HCT116 (cell line): ENCODE data around the gene RHOD. TPM values are rescaled to one million over a fixed set of nuclear protein-coding genes. Genes with fewer than 3 reads are reported as not detected.

Experiments
- microRNA-seq: library from miRNA; unstranded; fragments of <30 nt; microRNA quantifications from one replicate; pipeline ENCODE4, GENCODE V29; 2016; ENCODE audit warnings: borderline number of aligned reads
- total RNA-seq: library from RNA; stranded (reverse); gene quantifications from one replicate; pipeline ENCODE4 v1.2.1, GENCODE V29; 2021; ENCODE audit not compliant: unreplicated experiment

RHOD gene
- total RNA-seq, 1 experiment from 2014 or later = 42.0 TPM

Small RNA genes within 50 kb of the gene (microRNA-seq; reads per million reads assigned to microRNA genes)
- gene MIR6860 = not detected

Other genes with a start within 250 kb of the RHOD start
- 35.3 TPM for gene RCE1, start 213.4 kb upstream of the RHOD start, total RNA-seq
- 55.4 TPM for gene LRFN4, start 199.8 kb upstream of the RHOD start, total RNA-seq
- 24.1 TPM for gene PC, start 98.5 kb upstream of the RHOD start, total RNA-seq
- 0.25 TPM for gene C11orf86, start 81.5 kb upstream of the RHOD start, total RNA-seq
- 4.3 TPM for gene SYT12, start 33.7 kb upstream of the RHOD start, total RNA-seq
- gene KDM2A, start 62.4 kb downstream of the RHOD start, total RNA-seq = 50.4 TPM
- gene GRK2, start 209.6 kb downstream of the RHOD start, total RNA-seq = 83.0 TPM
- gene ANKRD13D, start 232.5 kb downstream of the RHOD start, total RNA-seq = 61.1 TPM
- gene SSH3, start 246.7 kb downstream of the RHOD start, total RNA-seq = 57.8 TPM